HG03135 (cell line): ENCODE measurements around the gene DIO3.
"Not testable (repeated sequence)": the region's sequence is repeated elsewhere in the genome, so short reads cannot be mapped to it uniquely, and the experiment has no call there.

Source experiments
- ATAC-seq: cut with Tn5 transposase; IDR thresholded peaks from one replicate; pipeline ENCODE4 v1.9.1; 2021; ENCODE audit warnings: mild to moderate bottlenecking, moderate library complexity; ENCODE audit not compliant: unreplicated experiment

DIO3 gene

GRCh38 chr14:101540481-101541462 is 20.5 kb upstream of the DIO3 start:
- ATAC-seq: no peak

GRCh38 chr14:101542391-101542790 is 18.9 kb upstream of the DIO3 start:
- no peak for ATAC-seq

- no peak for ATAC-seq
These were observed 17.5 kb upstream of the DIO3 start for GRCh38 chr14:101543814-101544213.

GRCh38 chr14:101544550-101544949 is 16.7 kb upstream of the DIO3 start:
- no peak for ATAC-seq

- no peak for ATAC-seq
These were observed 14.6 kb upstream of the DIO3 start for GRCh38 chr14:101546706-101547105.

GRCh38 chr14:101547107-101547738 is 14.1 kb upstream of the DIO3 start:
- no peak for ATAC-seq

- no peak for ATAC-seq
These were observed 13.2 kb upstream of the DIO3 start for GRCh38 chr14:101547961-101548669.

- no peak for ATAC-seq
These were observed 12.6 kb upstream of the DIO3 start for GRCh38 chr14:101548710-101549109.

GRCh38 chr14:101549154-101549553 is 12.1 kb upstream of the DIO3 start:
- ATAC-seq: no peak

GRCh38 chr14:101550202-101550912 is 10.9 kb upstream of the DIO3 start:
- ATAC-seq: not testable (repeated sequence)

- no peak for ATAC-seq
These were observed 9.3 kb upstream of the DIO3 start for GRCh38 chr14:101551729-101552595.

GRCh38 chr14:101552786-101553231 is 8.5 kb upstream of the DIO3 start:
- ATAC-seq: no peak

- no peak for ATAC-seq
These were observed 7.9 kb upstream of the DIO3 start for GRCh38 chr14:101553393-101553792.

GRCh38 chr14:101553931-101554330 is 7.4 kb upstream of the DIO3 start:
- ATAC-seq: no peak

GRCh38 chr14:101554991-101555668 is 6.2 kb upstream of the DIO3 start:
- ATAC-seq: no peak

GRCh38 chr14:101555669-101556043 is 5.6 kb upstream of the DIO3 start:
- not testable (repeated sequence) for ATAC-seq

GRCh38 chr14:101556131-101556530 is 5.2 kb upstream of the DIO3 start:
- no peak for ATAC-seq

- ATAC-seq: no peak
These were observed 4.6 kb upstream of the DIO3 start for GRCh38 chr14:101556566-101557320.

- no peak for ATAC-seq
These were observed 4.0 kb upstream of the DIO3 start for GRCh38 chr14:101557321-101557695.
